Astrocyte of the spinal cord (primary cell): ENCODE data around the gene SLC34A1.
A peak's percentile ranks its signal among the peaks of the same experiment; 100 is the strongest.

Experiments
- DNase-seq: peaks from one replicate; pipeline ENCODE4 v3.0.0; 2011; ENCODE audit warnings: low read depth, low spot score
- H3K4me3 ChIP-seq: 2 replicates; pipeline ENCODE4 v1.5.1; 2011; ENCODE audit warnings: low read depth, mild to moderate bottlenecking, low read length, moderate library complexity
- CTCF ChIP-seq: IDR thresholded peaks from 2 replicates; pipeline ENCODE4 v1.5.1; 2012; ENCODE audit warnings: low read depth, mild to moderate bottlenecking, low read length, inconsistent platforms
- in situ Hi-C: cut with HindIII; loops from 2 replicates; pipeline ENCODE4 v1.10.0; 2017; ENCODE audit warnings: low sequenced_read_pairs

Gene SLC34A1

GRCh38 chr5:177402271-177403043 lies 18.2 kb downstream of the SLC34A1 start:
- peak overlapping the region; percentile 2 for H3K4me3 ChIP-seq
- no peak for DNase-seq
- in situ Hi-C loops: no loop called here
- peak; percentile 61 for TF ChIP-seq CTCF

GRCh38 chr5:177403102-177403791 lies 19.0 kb downstream of the SLC34A1 start:
- peak overlapping the region; percentile 53 for H3K4me3 ChIP-seq
- in situ Hi-C loops: no loop called here
- no peak for DNase-seq
- no peak for TF ChIP-seq CTCF

GRCh38 chr5:177403792-177404640 lies 19.8 kb downstream of the SLC34A1 start:
- H3K4me3 ChIP-seq: peak overlapping the region; percentile 53
- DNase-seq: peak; percentile 77
- peak; percentile 69 for TF ChIP-seq CTCF
- in situ Hi-C loops: no loop called here

GRCh38 chr5:177404641-177405179 lies 20.5 kb downstream of the SLC34A1 start:
- peak overlapping the region; percentile 53 for H3K4me3 ChIP-seq
- in situ Hi-C loops: no loop called here
- TF ChIP-seq CTCF: no peak
- DNase-seq: no peak

GRCh38 chr5:177405312-177405711 lies 21.1 kb downstream of the SLC34A1 start:
- H3K4me3 ChIP-seq: no peak overlapping the region
- DNase-seq: no peak
- in situ Hi-C loops: no loop called here
- TF ChIP-seq CTCF: no peak

GRCh38 chr5:177405805-177406204 lies 21.6 kb downstream of the SLC34A1 start:
- in situ Hi-C loops: no loop called here
- TF ChIP-seq CTCF: no peak
- no peak for DNase-seq
- H3K4me3 ChIP-seq: no peak overlapping the region
